Activated CD4-positive, CD25-positive, alpha-beta regulatory T cell treated with anti-CD3 and anti-CD28 coated beads, Interleukin-2, amount 50 U/mL, for 72 hours (primary cell): Measurements from ENCODE around the gene RAE1.

ENCODE experiments used
- DNase-seq: peaks from one replicate; pipeline ENCODE4 v3.0.0; 2021

RAE1 gene

GRCh38 chr20:57389695-57390603 is 38.9 kb downstream of the RAE1 start:
- DNase-seq, result peak; percentile 57

- peak; percentile 82 for DNase-seq
Observed at GRCh38 chr20:57390604-57391438, 39.8 kb downstream of the RAE1 start, which contains the start of gene RBM38. Gene RBM38, plus strand, starts transcription at chr20:57391396. Its CDS starts 186 bp downstream, at chr20:57391582.

- peak; percentile 56 for DNase-seq
Observed at GRCh38 chr20:57391439-57392301, 40.6 kb downstream of the RAE1 start.

GRCh38 chr20:57392512-57393271 is 41.6 kb downstream of the RAE1 start:
- peak; percentile 73 for DNase-seq

GRCh38 chr20:57393321-57394120 is 42.5 kb downstream of the RAE1 start:
- DNase-seq, result no peak

GRCh38 chr20:57394121-57395082 is 43.3 kb downstream of the RAE1 start:
- DNase-seq, result no peak

GRCh38 chr20:57395111-57395966 is 44.3 kb downstream of the RAE1 start:
- DNase-seq, result no peak

GRCh38 chr20:57396212-57396983 is 45.3 kb downstream of the RAE1 start:
- DNase-seq, result no peak

GRCh38 chr20:57396984-57397692 is 46.1 kb downstream of the RAE1 start:
- DNase-seq, result no peak

- no peak for DNase-seq
Observed at GRCh38 chr20:57397693-57398108, 46.6 kb downstream of the RAE1 start.

GRCh38 chr20:57398231-57398821 is 47.3 kb downstream of the RAE1 start:
- DNase-seq, result peak; percentile 77

- no peak for DNase-seq
Observed at GRCh38 chr20:57398901-57399535, 48.0 kb downstream of the RAE1 start.

GRCh38 chr20:57399587-57400155 is 48.6 kb downstream of the RAE1 start:
- peak; percentile 64 for DNase-seq

GRCh38 chr20:57400231-57400701 is 49.2 kb downstream of the RAE1 start:
- no peak for DNase-seq

GRCh38 chr20:57400821-57401564 is 49.9 kb downstream of the RAE1 start:
- no peak for DNase-seq
